Adipose tissue (tissue), 3 donors: ENCODE results near the gene CLIC3. TPM values are rescaled to one million over a fixed set of nuclear protein-coding genes. Genes with fewer than 3 reads are reported as not detected.

Experiments used
- H3K27ac ChIP-seq: one replicate; pipeline ENCODE4 v1.5.1; 2013; ENCODE audit warnings: low read depth, low read length
- WGBS, 3 donors: extraction: QIAGEN DNeasy Blood & Tissue Kit; methylation state at CpG; one replicate each; pipeline ENCODE4 v1.1.7; 2013; 5-methylcytosine and 5-hydroxymethylcytosine counted together
- polyA plus RNA-seq, 3 donors: library from polyadenylated mRNA; stranded (reverse); fragments of 200-250 nt; gene quantifications; one replicate each; pipeline ENCODE4 v1.2.3, GENCODE V29; 2013
- donor health status: healthy with polysubstance abuse.
- donor health status: Bipolar disorder and iron deficiency.
- donor health status: healthy.

CLIC3 gene
- polyA plus RNA-seq, 3 donors, result 0.33 to 3.0 (median 3.0) TPM

DNA sequence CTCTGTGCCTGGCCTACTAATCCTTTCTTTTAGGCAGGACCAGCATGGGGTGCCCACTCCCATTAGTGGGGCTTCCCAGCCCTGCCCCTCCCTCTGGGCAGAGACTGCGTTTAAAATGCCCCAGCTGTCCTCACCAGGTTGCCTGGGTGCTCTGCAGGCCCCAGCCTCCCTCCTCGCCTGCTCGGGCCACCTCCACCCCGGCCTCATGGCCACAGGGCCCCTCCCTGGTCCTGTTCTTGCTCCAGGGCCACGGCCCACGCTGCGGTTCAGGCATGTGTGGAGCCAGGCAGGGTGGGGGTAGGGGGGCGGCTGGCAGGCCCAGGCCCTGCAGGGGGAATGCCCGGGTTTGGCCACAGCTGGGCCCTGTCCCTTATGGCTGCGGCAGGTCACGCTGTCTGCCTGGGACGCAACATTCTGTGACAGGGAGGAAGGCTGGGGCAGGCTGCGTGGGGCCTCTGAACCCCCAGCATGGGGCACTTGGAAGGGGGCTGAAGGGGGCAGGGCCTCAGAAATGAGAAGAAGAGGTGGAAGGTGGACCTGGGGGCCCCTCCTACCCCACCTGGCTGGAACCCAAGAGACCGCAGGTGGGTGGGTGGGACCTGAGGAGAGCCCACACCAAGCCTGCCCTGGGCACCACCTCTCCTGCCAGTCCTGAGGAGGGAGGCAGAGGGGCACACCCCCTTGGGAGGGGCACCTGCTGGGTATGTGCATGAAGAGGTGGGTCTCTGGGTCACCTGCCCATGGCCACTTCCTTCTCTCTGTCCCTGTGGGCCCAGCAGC, 44.6 kb downstream of the CLIC3 start, which contains the start of gene LCN12:
Gene LCN12 (plus strand): TSS at position 733 of the 780 bp plus-strand sequence. CDS start 55 bp downstream, outside the sequence.
- H3K27ac ChIP-seq, result no peak within 1 kb of the TSS
- WGBS, 3 donors, result 66 to 90% (median 85%) methylated on average over 14 of the region's 14 CpGs

DNA sequence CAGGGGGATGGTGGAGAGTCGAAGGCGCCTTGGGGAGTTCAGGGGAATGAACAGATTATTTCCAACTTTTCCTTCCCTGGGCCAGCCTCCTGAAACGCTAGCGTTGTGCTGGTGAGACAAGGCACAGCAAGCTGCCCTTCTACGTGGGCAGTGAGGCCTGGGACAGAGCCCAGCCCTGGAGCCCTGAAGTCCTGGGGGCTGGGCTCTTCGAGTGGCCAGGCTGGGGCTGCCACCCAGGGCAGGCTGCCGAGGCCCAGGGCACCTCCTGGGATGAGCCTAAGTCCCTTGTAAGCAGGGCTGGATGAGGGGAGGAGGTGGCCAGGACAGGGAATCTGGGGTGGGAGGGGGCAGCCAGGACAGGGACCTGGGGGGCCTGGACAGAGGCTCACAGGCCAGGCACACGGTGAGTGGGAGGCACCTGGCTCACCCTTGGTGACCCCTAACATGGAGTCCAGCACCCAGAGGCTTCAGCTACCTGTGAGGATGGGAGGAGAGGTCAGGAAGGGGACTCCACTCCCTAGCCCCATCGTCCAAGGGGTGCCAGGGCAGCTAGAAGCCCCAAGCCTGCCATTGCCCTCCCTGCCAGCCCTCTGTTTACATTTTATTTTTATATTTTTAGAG, 45.6 kb downstream of the CLIC3 start:
- WGBS, 3 donors, result 23 to 49% (median 49%) methylated on average over 9 of the region's 9 CpGs
- H3K27ac ChIP-seq, result no peak overlapping the region

DNA sequence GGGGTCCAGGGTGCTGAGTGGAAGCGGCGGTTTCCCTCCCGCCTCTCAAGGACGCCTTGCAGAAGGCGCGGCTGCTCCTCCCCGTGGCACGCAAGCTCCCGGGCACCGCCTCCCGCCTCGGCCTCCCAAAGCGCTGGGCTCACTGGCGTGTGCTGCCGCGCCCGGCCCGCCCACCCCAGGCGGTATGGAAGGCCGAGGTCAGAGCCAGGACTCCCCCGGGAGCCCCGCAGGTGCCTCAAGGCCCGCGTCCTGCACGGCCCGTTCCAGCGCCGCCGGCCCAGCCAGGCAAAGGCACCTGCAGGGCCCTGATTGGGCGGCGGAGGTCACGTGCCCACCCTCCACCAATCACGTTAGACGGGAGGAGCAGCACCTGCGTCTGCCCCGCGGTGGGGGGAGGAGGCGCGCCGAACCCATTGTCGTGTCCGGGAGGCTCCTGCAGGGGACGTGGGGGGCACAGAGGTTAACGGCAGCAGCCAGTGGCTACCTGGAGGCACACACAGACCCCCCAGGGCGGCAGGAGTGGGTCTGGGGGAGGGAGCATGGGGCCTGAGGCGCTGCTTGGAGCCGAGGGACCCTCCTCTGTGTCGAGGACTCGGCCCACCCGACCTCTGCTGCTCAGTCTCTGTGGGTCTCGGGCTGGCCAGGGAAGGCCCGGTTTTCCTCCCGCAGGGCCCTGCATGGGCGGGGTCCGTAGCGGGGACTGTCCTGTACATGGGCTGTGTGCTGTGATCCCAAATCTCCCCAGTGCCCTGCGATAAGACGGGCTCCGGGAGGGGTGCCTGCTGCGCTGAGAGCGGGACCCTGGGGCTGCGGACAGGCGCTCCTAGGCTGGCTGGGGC, 46.3 kb downstream of the CLIC3 start:
- H3K27ac ChIP-seq, result no peak overlapping the region
- WGBS, 3 donors, result 3 to 4% (median 3%) methylated on average over 52 to 63 of the region's 63 CpGs

DNA sequence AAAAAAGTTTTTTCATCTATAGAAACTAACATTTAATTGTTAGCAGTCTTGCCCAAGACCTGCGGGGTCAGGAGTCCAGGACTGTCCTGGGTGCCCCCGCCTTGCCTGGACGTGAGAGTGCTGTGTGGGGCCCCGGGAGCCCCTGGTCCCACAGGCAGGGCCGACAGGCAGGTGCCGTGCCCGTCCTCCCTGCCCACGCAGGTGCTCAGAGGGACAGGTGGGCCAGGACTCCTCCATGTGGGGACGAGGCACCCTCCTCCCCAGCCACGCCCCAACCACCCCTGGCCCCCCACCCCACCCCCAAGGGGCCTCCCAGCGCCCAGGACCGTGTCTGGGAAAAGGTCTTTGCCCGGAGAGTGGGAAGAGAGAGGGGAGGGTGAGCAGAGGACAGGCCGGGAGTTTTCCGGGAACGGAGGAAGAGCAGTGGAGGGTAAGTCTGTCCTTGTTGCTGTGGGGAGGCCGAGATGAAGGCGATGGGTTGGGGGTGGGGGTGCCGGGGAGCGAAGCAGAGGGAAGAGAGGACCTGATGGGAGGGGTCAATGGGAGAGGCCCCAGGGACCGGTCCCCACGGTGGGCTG, 47.0 kb downstream of the CLIC3 start:
- no peak overlapping the region for H3K27ac ChIP-seq
- 11 to 15% (median 15%) methylated on average over 20 to 22 of the region's 22 CpGs for WGBS, 3 donors

DNA sequence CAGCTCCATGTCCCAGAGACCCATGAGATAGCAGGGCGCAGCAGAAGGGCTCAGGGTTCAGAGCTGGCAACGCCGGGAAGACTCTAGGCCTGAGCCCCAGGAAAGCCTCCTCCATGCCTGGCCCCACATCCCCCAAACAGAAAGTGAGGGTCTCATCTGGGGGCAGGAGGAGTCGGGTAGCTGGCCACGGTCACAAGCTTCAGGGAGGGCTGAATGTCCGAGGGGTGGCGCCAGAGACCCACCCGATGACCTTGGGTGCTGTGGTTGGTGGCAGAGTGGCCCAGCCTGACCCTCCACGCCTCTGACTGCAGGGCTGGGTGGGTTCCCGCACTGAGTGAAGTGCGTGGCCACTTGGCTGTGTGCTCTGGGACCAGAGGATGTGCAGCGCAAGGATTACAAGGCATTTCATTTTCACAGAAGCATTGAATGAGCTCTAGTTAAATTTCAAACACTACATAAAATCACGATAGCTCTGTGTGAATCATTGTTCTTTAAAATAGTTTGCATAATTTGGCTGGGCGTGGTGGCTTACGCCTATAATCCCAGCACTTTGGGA, 48.3 kb downstream of the CLIC3 start:
- H3K27ac ChIP-seq, result no peak overlapping the region
- WGBS, 3 donors, result 34 to 47% (median 38%) methylated on average over 14 to 15 of the region's 15 CpGs

DNA sequence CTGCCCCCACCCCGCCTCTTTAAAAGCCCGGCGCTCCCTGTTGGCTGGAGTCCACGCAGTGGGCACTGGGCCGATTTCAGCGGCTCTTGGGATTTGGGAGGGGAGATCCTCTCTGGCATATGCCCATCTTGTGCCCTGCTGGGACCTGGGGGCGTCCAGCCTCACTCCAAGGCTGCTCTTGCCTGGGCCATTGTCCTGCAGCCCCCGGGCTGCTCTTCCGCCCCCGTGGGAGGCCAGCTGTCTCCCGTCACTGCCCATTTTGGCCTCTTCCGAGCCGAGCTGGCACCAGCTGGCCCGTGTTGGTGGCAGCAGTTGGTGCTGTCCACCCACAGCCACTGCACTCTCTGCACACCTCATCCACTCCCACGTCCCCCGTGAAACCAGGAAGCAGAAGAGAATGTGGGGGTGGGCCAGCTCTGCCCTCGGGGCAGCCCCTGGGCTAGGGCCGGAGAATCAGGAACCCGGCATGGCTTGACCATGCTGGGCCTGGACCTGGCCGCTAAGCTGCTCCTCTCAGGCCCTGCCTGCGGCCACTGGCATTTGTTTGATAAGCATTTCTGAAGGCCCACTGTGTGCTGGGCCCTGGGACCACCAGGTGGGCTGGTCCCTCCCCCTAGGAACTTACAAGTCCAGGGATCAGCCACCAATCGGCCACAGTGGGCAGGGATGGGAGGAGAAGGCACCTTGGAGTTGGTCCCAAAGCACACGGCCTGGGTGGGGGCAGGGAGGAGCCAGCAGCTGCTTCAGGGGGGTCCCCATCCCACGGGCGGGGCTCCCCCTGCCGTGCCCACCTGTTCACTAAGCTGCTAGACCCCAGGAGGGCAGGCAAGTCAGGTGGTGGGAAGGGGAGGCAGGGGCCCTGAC, 49.1 kb downstream of the CLIC3 start:
- 59 to 73% (median 61%) methylated on average over 25 to 26 of the region's 26 CpGs for WGBS, 3 donors
- no peak overlapping the region for H3K27ac ChIP-seq

DNA sequence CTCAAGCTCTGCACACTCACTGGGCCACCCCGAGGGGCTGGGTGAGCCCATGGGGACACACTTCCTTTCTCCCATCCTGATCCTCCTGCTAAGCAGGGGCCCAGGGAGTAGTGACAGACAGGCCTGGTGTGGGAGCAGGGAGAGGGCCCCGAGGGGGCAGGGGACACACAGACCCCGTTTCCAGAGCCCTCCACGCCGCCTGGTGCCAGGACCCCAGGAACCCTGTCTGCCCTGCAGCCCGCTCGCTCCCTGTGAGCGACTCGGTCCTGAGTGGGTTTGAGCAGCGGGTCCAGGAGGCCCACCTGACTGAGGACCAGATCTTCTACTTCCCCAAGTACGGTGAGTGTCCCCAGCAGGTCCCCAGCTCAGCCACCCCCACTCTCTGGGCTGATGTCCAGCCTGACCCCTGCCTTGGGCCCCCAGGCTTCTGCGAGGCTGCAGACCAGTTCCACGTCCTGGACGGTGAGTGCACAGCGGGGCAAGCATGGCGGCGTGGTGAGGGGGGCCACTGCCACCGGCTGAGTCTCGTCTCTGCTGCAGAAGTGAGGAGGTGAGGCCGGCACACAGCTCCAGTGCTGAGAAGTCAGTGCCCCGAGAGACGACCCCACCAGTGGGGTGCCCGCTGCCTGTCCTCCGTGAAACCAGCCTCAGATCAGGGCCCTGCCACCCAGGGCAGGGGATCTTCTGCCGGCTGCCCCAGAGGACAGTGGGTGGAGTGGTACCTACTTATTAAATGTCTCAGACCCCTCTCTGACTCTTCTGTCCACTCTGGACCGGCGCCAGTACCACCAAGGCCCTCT, 49.9 kb downstream of the CLIC3 start:
- no peak overlapping the region for H3K27ac ChIP-seq
- 79 to 83% (median 81%) methylated on average over 19 to 27 of the region's 27 CpGs for WGBS, 3 donors

DNA sequence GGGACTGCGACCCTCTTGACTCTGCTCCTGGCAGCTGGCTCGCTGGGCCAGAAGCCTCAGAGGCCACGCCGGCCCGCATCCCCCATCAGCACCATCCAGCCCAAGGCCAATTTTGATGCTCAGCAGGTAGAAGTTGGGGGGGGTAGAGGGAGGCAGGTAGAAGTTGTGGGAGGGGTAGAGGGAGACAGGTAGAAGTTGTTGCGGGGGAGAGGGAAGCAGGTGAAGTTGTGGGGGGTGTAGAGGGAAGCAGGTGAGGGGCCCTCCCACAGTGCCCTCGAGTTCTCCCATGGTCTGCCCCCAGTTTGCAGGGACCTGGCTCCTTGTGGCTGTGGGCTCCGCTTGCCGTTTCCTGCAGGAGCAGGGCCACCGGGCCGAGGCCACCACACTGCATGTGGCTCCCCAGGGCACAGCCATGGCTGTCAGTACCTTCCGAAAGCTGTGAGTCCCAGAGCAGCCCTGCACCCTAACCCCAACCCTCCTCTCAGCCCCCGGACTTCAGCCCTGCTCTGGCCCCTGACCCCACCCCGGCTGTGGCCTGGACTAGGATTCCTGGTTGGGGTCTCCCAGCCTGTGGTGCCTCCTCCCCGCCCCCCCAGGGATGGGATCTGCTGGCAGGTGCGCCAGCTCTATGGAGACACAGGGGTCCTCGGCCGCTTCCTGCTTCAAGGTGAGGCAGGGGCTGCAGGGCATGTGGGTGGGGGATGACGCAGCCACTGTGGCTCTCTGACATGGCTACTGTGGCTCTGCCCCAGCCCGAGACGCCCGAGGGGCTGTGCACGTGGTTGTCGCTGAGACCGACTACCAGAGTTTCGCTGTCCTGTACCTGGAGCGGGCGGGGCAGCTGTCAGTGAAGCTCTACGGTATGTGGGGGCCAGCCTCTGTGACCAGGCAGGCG, 50.8 kb downstream of the CLIC3 start:
- 86 to 89% (median 88%) methylated on average over 29 to 30 of the region's 30 CpGs for WGBS, 3 donors
- no peak overlapping the region for H3K27ac ChIP-seq

Other genes starting within 250 kb of the CLIC3 start
- gene LCN6, start 248.0 kb downstream of the CLIC3 start, polyA plus RNA-seq, result 10 to 100 TPM in 2 of 3 donors, 1 to 10 TPM in 1; 4.7 to 48.0 (median 39.0) TPM
- gene LCN8, start 238.3 kb downstream of the CLIC3 start, polyA plus RNA-seq, result not detected
- not detected for gene LCN15, start 232.1 kb downstream of the CLIC3 start, polyA plus RNA-seq
- 10 to 100 TPM; 74.4 to 89.2 (median 81.8) TPM for gene TMEM141, start 205.2 kb downstream of the CLIC3 start, polyA plus RNA-seq
- gene CCDC183, start 200.2 kb downstream of the CLIC3 start, polyA plus RNA-seq, result 1 to 10 TPM in 1 of 3 donors, under 1 TPM in 2; 0.42 to 3.1 (median 0.79) TPM
- gene RABL6, start 188.6 kb downstream of the CLIC3 start, polyA plus RNA-seq, result 10 to 100 TPM; 51.5 to 55.7 (median 54.4) TPM
- 1 to 10 TPM; 1.2 to 4.0 (median 1.7) TPM for gene AJM1, start 154.1 kb downstream of the CLIC3 start, polyA plus RNA-seq
- gene PHPT1, start 147.2 kb downstream of the CLIC3 start, polyA plus RNA-seq, result 100 to 1,000 TPM; 141 to 146 (median 143) TPM
- gene MAMDC4, start 144.2 kb downstream of the CLIC3 start, polyA plus RNA-seq, result 1 to 10 TPM; 4.9 to 9.8 (median 7.2) TPM
- 100 to 1,000 TPM; 351 to 391 (median 379) TPM for gene EDF1, start 130.3 kb downstream of the CLIC3 start, polyA plus RNA-seq
- 1 to 10 TPM; 4.0 to 7.2 (median 4.7) TPM for gene TRAF2, start 110.1 kb downstream of the CLIC3 start, polyA plus RNA-seq
- 100 to 1,000 TPM; 102 to 173 (median 139) TPM for gene FBXW5, start 51.8 kb downstream of the CLIC3 start, polyA plus RNA-seq
- 1 to 10 TPM in 1 of 3 donors, under 1 TPM in 1, not detected in 1; 0.85 to 1.1 TPM for gene C8G, start 51.3 kb downstream of the CLIC3 start, polyA plus RNA-seq
- gene LCN12, start 44.3 kb downstream of the CLIC3 start, polyA plus RNA-seq, result 1 to 10 TPM in 1 of 3 donors, under 1 TPM in 1, not detected in 1; 0.67 to 1.4 TPM
- 100 to 1,000 TPM in 1 of 3 donors, 10 to 100 TPM in 2; 22.4 to 185 (median 74.9) TPM for gene PTGDS, start 19.1 kb downstream of the CLIC3 start, polyA plus RNA-seq
- gene LCNL1, start 13.6 kb downstream of the CLIC3 start, polyA plus RNA-seq, result under 1 TPM in 2 of 3 donors, not detected in 1; 0.10 to 0.45 TPM
- gene PAXX, start 4.1 kb downstream of the CLIC3 start, polyA plus RNA-seq, result 10 to 100 TPM; 34.1 to 51.5 (median 49.1) TPM
- gene ABCA2, start 31.7 kb upstream of the CLIC3 start, polyA plus RNA-seq, result 10 to 100 TPM; 15.8 to 42.9 (median 33.1) TPM
- 1 to 10 TPM in 2 of 3 donors, under 1 TPM in 1; 0.10 to 1.5 (median 1.1) TPM for gene FUT7, start 35.5 kb upstream of the CLIC3 start, polyA plus RNA-seq
- gene NPDC1, start 49.6 kb upstream of the CLIC3 start, polyA plus RNA-seq, result 100 to 1,000 TPM in 2 of 3 donors, 10 to 100 TPM in 1; 45.3 to 213 (median 113) TPM
- gene ENTPD2, start 57.5 kb upstream of the CLIC3 start, polyA plus RNA-seq, result 1 to 10 TPM in 2 of 3 donors, under 1 TPM in 1; 0.61 to 1.6 (median 1.3) TPM
- gene SAPCD2, start 74.0 kb upstream of the CLIC3 start, polyA plus RNA-seq, result under 1 TPM; 0.11 to 0.34 (median 0.18) TPM
- 1 to 10 TPM; 3.8 to 9.0 (median 6.0) TPM for gene UAP1L1, start 80.9 kb upstream of the CLIC3 start, polyA plus RNA-seq
- gene MAN1B1, start 90.4 kb upstream of the CLIC3 start, polyA plus RNA-seq, result 10 to 100 TPM; 25.8 to 41.6 (median 31.2) TPM
- 100 to 1,000 TPM; 132 to 152 (median 140) TPM for gene DPP7, start 118.2 kb upstream of the CLIC3 start, polyA plus RNA-seq
- gene GRIN1, start 142.6 kb upstream of the CLIC3 start, polyA plus RNA-seq, result under 1 TPM in 1 of 3 donors, not detected in 2; 0.26 TPM
- under 1 TPM in 2 of 3 donors, not detected in 1; 0.40 to 0.47 TPM for gene LRRC26, start 173.5 kb upstream of the CLIC3 start, polyA plus RNA-seq
- gene TMEM210, start 175.5 kb upstream of the CLIC3 start, polyA plus RNA-seq, result not detected
- 10 to 100 TPM; 27.5 to 39.9 (median 38.6) TPM for gene ANAPC2, start 192.0 kb upstream of the CLIC3 start, polyA plus RNA-seq
- gene SSNA1, start 192.1 kb upstream of the CLIC3 start, polyA plus RNA-seq, result 100 to 1,000 TPM in 1 of 3 donors, 10 to 100 TPM in 2; 70.9 to 103 (median 98.2) TPM
- 10 to 100 TPM in 1 of 3 donors, 1 to 10 TPM in 2; 4.3 to 67.8 (median 4.5) TPM for gene TPRN, start 204.2 kb upstream of the CLIC3 start, polyA plus RNA-seq
- gene TMEM203, start 209.1 kb upstream of the CLIC3 start, polyA plus RNA-seq, result 10 to 100 TPM; 16.8 to 23.5 (median 22.8) TPM
- 1 to 10 TPM; 4.9 to 8.4 (median 8.2) TPM for gene NDOR1, start 209.1 kb upstream of the CLIC3 start, polyA plus RNA-seq
- gene RNF208, start 225.7 kb upstream of the CLIC3 start, polyA plus RNA-seq, result 1 to 10 TPM; 2.8 to 4.0 (median 3.5) TPM
- under 1 TPM in 2 of 3 donors, not detected in 1; 0.20 to 0.88 TPM for gene CYSRT1, start 228.6 kb upstream of the CLIC3 start, polyA plus RNA-seq
- gene RNF224, start 230.9 kb upstream of the CLIC3 start, polyA plus RNA-seq, result under 1 TPM in 1 of 3 donors, not detected in 2; 0.18 TPM
- gene SLC34A3, start 234.3 kb upstream of the CLIC3 start, polyA plus RNA-seq, result under 1 TPM in 2 of 3 donors, not detected in 1; 0.04 to 0.06 TPM
- 100 to 1,000 TPM in 2 of 3 donors, 10 to 100 TPM in 1; 88.8 to 317 (median 145) TPM for gene TUBB4B, start 244.7 kb upstream of the CLIC3 start, polyA plus RNA-seq